Measurements from ENCODE around the gene ELMOD3. TPM values are rescaled to one million over a fixed set of nuclear protein-coding genes. Genes with fewer than 3 reads are reported as not detected.
A peak's percentile ranks its signal among the peaks of the same experiment; 100 is the strongest.

ELMOD3 gene
- total and polyA plus RNA-seq, 9 of the 15 experiments (the other 6 are each of a cell fraction or from before 2014, with no cell fraction given) = 2.7 to 18.7 (median 11.6) TPM

DNA sequence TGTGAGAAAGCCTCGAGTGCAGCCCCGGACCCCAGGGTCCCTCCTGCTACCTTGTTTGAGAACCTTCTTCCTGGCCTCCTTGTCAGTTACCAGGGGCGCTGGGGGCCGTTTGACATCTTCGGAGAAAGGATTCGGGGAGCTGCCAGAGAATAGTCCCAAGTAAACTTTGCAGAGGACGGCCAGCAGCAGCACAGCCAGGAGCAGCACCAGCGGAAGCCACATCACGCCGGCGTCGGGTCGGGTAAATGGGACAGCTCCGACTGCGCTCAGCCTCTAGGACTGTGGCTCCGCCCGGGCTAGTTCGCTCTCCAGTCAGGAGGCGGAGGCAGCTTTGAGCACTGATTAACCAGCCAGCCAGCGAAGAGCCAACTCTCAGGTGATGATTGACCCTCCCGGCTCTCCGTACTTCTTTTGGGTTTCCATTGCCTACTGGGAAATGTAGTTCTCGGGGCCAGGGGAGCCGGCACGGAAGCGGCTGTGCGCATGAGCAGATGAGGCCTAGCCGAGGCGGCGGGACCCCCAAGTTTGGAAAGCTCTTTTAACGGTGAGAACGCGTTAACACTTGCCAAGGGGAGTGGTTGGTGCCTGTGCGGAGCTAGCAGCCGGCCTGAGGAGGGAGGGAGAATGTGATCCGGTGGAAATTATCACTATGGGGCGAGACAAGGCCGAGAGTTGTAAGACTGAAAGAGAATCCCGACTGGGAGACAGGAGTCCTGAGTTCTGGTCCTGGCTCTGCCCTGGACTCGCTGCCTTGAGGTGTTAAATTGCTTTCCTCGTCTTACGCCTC lies at the start of gene ELMOD3, which contains the start of gene RETSAT (continued):
- TF ChIP-seq, protein P1, sequence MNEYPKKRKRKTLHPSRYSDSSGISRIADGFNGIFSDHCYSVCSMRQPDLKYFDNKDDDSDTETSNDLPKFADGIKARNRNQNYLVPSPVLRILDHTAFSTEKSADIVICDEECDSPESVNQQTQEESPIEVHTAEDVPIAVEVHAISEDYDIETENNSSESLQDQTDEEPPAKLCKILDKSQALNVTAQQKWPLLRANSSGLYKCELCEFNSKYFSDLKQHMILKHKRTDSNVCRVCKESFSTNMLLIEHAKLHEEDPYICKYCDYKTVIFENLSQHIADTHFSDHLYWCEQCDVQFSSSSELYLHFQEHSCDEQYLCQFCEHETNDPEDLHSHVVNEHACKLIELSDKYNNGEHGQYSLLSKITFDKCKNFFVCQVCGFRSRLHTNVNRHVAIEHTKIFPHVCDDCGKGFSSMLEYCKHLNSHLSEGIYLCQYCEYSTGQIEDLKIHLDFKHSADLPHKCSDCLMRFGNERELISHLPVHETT (CRISPR knock-in tag; conservative IDR thresholded peaks at IDR 0.05 in 1 of 2, IDR thresholded peaks at IDR 0.05 in 1 of 2) = peak; percentile 36 to 80; a peak in 2 of 4 replicates
- TF ChIP-seq, protein P2, sequence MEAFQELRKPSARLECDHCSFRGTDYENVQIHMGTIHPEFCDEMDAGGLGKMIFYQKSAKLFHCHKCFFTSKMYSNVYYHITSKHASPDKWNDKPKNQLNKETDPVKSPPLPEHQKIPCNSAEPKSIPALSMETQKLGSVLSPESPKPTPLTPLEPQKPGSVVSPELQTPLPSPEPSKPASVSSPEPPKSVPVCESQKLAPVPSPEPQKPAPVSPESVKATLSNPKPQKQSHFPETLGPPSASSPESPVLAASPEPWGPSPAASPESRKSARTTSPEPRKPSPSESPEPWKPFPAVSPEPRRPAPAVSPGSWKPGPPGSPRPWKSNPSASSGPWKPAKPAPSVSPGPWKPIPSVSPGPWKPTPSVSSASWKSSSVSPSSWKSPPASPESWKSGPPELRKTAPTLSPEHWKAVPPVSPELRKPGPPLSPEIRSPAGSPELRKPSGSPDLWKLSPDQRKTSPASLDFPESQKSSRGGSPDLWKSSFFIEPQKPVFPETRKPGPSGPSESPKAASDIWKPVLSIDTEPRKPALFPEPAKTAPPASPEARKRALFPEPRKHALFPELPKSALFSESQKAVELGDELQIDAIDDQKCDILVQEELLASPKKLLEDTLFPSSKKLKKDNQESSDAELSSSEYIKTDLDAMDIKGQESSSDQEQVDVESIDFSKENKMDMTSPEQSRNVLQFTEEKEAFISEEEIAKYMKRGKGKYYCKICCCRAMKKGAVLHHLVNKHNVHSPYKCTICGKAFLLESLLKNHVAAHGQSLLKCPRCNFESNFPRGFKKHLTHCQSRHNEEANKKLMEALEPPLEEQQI (IDR thresholded peaks at IDR 0.05) = no peak
- TF ChIP-seq SAFB2 (IDR thresholded peaks at IDR 0.05; ENCODE audit: borderline replicate concordance, low read depth, low read length, severe bottlenecking) (no peak), KDM2B (CRISPR knock-in tag; IDR thresholded peaks at IDR 0.05) (peak; percentile 11; the same call in 1 of the 2 replicates), HDAC3 (IDR thresholded peaks at IDR 0.05; ENCODE audit: borderline replicate concordance, partially characterized antibody) (no peak), ZNF12 (CRISPR knock-in tag; IDR thresholded peaks at IDR 0.05) (no peak; the same call in none of the 2 replicates), RBM17 (IDR thresholded peaks at IDR 0.05; ENCODE audit: borderline replicate concordance, low read depth, low read length) (no peak), POLR2AphosphoS5 (IDR thresholded peaks at IDR 0.05; ENCODE audit: control insufficient read depth, insufficient read depth, low read depth, low read length) (peak; percentile 77), ZSCAN29 (IDR thresholded peaks at IDR 0.05) (no peak), SMARCC2 (IDR thresholded peaks at IDR 0.05; ENCODE audit: low read depth) (no peak), ZNF830 (CRISPR knock-in tag; IDR thresholded peaks at IDR 0.05) (no peak), HMGN3 (IDR thresholded peaks at IDR 0.05; ENCODE audit: borderline replicate concordance, extremely low read depth, insufficient read length, low read depth, low read length) (no peak), NFE2 (IDR thresholded peaks at IDR 0.05; ENCODE audit: low read depth) (no peak), ZNF217 (CRISPR knock-in tag; IDR thresholded peaks at IDR 0.05) (no peak), HLTF (IDR thresholded peaks at IDR 0.05) (no peak), SP2 (IDR thresholded peaks at IDR 0.05; ENCODE audit: extremely low read depth, low read depth, low read length, poor library complexity, severe bottlenecking) (no peak), PHB2 (IDR thresholded peaks at IDR 0.05; ENCODE audit: low read depth) (no peak), ZNF77 (CRISPR knock-in tag; IDR thresholded peaks at IDR 0.05) (no peak), RBM34 (IDR thresholded peaks at IDR 0.05; ENCODE audit: borderline replicate concordance, insufficient read depth, low read length) (no peak)
- TF ChIP-seq, protein P3, sequence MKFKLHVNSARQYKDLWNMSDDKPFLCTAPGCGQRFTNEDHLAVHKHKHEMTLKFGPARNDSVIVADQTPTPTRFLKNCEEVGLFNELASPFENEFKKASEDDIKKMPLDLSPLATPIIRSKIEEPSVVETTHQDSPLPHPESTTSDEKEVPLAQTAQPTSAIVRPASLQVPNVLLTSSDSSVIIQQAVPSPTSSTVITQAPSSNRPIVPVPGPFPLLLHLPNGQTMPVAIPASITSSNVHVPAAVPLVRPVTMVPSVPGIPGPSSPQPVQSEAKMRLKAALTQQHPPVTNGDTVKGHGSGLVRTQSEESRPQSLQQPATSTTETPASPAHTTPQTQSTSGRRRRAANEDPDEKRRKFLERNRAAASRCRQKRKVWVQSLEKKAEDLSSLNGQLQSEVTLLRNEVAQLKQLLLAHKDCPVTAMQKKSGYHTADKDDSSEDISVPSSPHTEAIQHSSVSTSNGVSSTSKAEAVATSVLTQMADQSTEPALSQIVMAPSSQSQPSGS (CRISPR knock-in tag; IDR thresholded peaks at IDR 0.05) = no peak
- TF ChIP-seq, protein P4, sequence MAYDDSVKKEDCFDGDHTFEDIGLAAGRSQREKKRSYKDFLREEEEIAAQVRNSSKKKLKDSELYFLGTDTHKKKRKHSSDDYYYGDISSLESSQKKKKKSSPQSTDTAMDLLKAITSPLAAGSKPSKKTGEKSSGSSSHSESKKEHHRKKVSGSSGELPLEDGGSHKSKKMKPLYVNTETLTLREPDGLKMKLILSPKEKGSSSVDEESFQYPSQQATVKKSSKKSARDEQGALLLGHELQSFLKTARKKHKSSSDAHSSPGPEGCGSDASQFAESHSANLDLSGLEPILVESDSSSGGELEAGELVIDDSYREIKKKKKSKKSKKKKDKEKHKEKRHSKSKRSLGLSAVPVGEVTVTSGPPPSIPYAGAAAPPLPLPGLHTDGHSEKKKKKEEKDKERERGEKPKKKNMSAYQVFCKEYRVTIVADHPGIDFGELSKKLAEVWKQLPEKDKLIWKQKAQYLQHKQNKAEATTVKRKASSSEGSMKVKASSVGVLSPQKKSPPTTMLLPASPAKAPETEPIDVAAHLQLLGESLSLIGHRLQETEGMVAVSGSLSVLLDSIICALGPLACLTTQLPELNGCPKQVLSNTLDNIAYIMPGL (CRISPR knock-in tag; IDR thresholded peaks at IDR 0.05) = no peak

Measured in K562 (cell line).